OCI-LY7 (cell line): ENCODE measurements around the gene TBKBP1. TPM values are rescaled to one million over a fixed set of nuclear protein-coding genes. Genes with fewer than 3 reads are reported as not detected.

Experiments
- BruUV-seq: library from RNA; stranded (reverse); fragments of 400-500 nt; replicated peaks from 2 replicates; lab custom pipeline; 2021; lab: Mats Ljungman, UMichigan
- CTCF ChIA-PET: fragments of 300-600 bp; sonication (Branson Sonifier 250); formaldehyde crosslinking; loops from one replicate; lab custom pipeline; 2022; ENCODE audit warnings: antibody characterized with exemption; ENCODE audit not compliant: unreplicated experiment; lab: Charles Lee
- POLR2A ChIA-PET: fragments of 300-600 bp; sonication (Branson Sonifier 250); formaldehyde crosslinking; loops from one replicate; lab custom pipeline; 2022; ENCODE audit warnings: antibody characterized with exemption; lab: Charles Lee
- DNase-seq: peaks from one replicate; pipeline ENCODE4 v3.0.0-alpha.2; 2015; ENCODE audit warnings: low spot score
- H2AFZ ChIP-seq: fragments of 200-600 bp; sonication (generic), shearing (Covaris generic); 2 replicates; pipeline ENCODE4 v1.6.1; 2014; ENCODE audit warnings: mild to moderate bottlenecking, antibody characterized with exemption, low read length, moderate library complexity
- H3K27ac ChIP-seq: fragments of 200-600 bp; sonication (generic); 2 replicates; pipeline ENCODE4 v1.5.1; 2014; ENCODE audit warnings: mixed run types, low read depth, mild to moderate bottlenecking, moderate library complexity, low read length, inconsistent platforms; ENCODE audit not compliant: poor library complexity, severe bottlenecking
- H3K36me3 ChIP-seq: fragments of 200-600 bp; sonication (generic); 2 replicates; pipeline ENCODE4 v1.6.1; 2014; ENCODE audit warnings: mild to moderate bottlenecking, antibody characterized with exemption, low read length, moderate library complexity, mixed read lengths; ENCODE audit not compliant: insufficient read depth
- H3K4me1 ChIP-seq: fragments of 200-600 bp; sonication (generic); 2 replicates; pipeline ENCODE4 v1.5.1; 2014; ENCODE audit warnings: mild to moderate bottlenecking, low read length; ENCODE audit not compliant: insufficient read depth, poor library complexity, severe bottlenecking
- H3K4me2 ChIP-seq: fragments of 200-600 bp; sonication (generic); 2 replicates; pipeline ENCODE4 v1.6.1; 2014; ENCODE audit warnings: mild to moderate bottlenecking, low read length
- H3K4me3 ChIP-seq: fragments of 200-600 bp; sonication (generic); 2 replicates; pipeline ENCODE4 v1.5.1; 2014; ENCODE audit warnings: mild to moderate bottlenecking, low read depth, low read length; ENCODE audit not compliant: poor library complexity, severe bottlenecking
- H3K79me2 ChIP-seq: fragments of 200-600 bp; sonication (generic); 2 replicates; pipeline ENCODE4 v1.6.1; 2016; ENCODE audit warnings: low read depth, mild to moderate bottlenecking, low read length, moderate library complexity, mixed read lengths; ENCODE audit not compliant: insufficient read depth
- H3K9me2 ChIP-seq: fragments of 200-600 bp; sonication (generic); 2 replicates; pipeline ENCODE4 v1.6.1; 2016; ENCODE audit warnings: mild to moderate bottlenecking, low read length, mixed read lengths; ENCODE audit not compliant: insufficient read depth
- H3K9me3 ChIP-seq: fragments of 200-600 bp; sonication (generic); 2 replicates; pipeline ENCODE4 v1.6.1; 2014; ENCODE audit warnings: mild to moderate bottlenecking, mixed run types, low read length, mixed read lengths
- H4K20me1 ChIP-seq: fragments of 200-600 bp; sonication (generic); 2 replicates; pipeline ENCODE4 v1.6.1; 2014; ENCODE audit warnings: mild to moderate bottlenecking, antibody characterized with exemption, low read length, moderate library complexity, mixed read lengths; ENCODE audit not compliant: insufficient read depth
- EZH2phosphoT487 ChIP-seq: fragments of 200-600 bp; sonication (generic); IDR thresholded peaks from 2 replicates; pipeline ENCODE4 v1.6.1; 2018; ENCODE audit warnings: low read depth, borderline replicate concordance, mild to moderate bottlenecking, mixed run types, antibody characterized with exemption, low read length, moderate library complexity, mixed read lengths
- intact Hi-C: fragments of 100-400 bp; cut with micrococcal nuclease; formaldehyde crosslinking; loops from one replicate; pipeline ENCODE4 v1.10.0; 2022; ENCODE audit not compliant: unreplicated experiment
- total RNA-seq, 2 experiments: library from RNA; depleted of rRNA in 1 of 2; stranded (reverse); fragments of >200 nt in 1 of 2; shearing (Covaris generic) in 1 of 2; gene quantifications; 2 replicates each; pipeline ENCODE4 v1.2.3, GENCODE V29; 2014 to 2022
- TF ChIP-seq, protein P1 (sequence below): fragments of 200-600 bp; sonication (generic); conservative IDR thresholded peaks from 2 replicates; pipeline ENCODE4 v1.5.1; 2014; ENCODE audit warnings: mild to moderate bottlenecking, antibody characterized with exemption, low read length, moderate library complexity, mixed read lengths

TBKBP1 gene
- total RNA-seq, 2 experiments from 2014 or later: 8.3 to 16.0 TPM

DNA sequence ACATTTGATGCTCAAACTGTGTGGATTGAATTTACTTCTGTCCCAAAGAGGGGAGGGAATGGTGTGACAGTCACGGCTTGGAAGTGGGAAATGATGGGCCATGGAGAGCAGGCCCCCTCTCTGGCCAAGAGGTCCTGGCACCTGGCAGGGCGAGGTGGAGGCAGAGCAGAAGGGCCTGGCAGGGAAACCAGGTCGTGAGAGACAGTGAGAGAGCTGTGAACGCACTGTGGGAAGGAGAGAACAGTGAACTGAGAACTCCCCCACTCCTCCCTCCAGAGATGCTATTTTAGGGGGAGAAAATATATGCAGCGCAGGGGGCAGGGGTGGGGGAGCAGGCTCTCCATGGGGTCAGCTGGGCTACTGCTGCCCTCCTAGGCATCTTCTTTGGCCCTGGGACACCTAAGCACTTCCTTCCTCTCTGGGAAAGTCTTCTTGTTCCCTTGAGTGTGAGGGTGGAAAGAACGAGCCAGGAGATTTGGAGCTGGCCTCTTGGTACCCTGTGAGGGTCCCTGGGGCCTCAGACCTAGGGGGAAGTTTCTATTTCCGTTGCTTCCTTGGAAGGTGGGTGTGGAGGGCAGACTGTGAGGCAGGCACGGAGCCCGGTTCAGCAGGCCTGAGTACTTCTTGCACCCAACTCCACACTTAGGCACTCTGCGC is 21.8 kb downstream of the TBKBP1 start:
- ChIA-PET CTCF (interaction anchor here (0.6 kb wide), 1 partner anchor 109 kb away, joined by 4 read pairs; no protein-coding TSS in a partner anchor), POLR2A (no interaction called here)
- TF ChIP-seq, protein P1, sequence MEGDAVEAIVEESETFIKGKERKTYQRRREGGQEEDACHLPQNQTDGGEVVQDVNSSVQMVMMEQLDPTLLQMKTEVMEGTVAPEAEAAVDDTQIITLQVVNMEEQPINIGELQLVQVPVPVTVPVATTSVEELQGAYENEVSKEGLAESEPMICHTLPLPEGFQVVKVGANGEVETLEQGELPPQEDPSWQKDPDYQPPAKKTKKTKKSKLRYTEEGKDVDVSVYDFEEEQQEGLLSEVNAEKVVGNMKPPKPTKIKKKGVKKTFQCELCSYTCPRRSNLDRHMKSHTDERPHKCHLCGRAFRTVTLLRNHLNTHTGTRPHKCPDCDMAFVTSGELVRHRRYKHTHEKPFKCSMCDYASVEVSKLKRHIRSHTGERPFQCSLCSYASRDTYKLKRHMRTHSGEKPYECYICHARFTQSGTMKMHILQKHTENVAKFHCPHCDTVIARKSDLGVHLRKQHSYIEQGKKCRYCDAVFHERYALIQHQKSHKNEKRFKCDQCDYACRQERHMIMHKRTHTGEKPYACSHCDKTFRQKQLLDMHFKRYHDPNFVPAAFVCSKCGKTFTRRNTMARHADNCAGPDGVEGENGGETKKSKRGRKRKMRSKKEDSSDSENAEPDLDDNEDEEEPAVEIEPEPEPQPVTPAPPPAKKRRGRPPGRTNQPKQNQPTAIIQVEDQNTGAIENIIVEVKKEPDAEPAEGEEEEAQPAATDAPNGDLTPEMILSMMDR: no peak
- TF ChIP-seq EZH2phosphoT487: no peak
- intact Hi-C loops: no loop called here
- Histone ChIP-seq H2AFZ (no peak overlapping the region), H3K9me3 (no peaks in the 10 kb centered on the region), H3K4me1 (peaks cover 9% of the 10 kb centered on the region), H3K36me3 (no peaks in the 10 kb centered on the region), H3K4me2 (no peak overlapping the region), H3K4me3 (no peak overlapping the region), H3K27ac (no peak overlapping the region), H3K9me2 (no peaks in the 10 kb centered on the region), H4K20me1 (no peaks in the 10 kb centered on the region), H3K79me2 (no peaks in the 10 kb centered on the region)
- BruUV-seq: no TSS peak
- no peak for DNase-seq

GRCh38 chr17:47716375-47716774 is 22.4 kb downstream of the TBKBP1 start:
- H3K79me2 ChIP-seq: no peaks in the 10 kb centered on the region
- CTCF ChIA-PET: no interaction called here
- H4K20me1 ChIP-seq: no peaks in the 10 kb centered on the region
- H3K4me1 ChIP-seq: peaks cover 9% of the 10 kb centered on the region
- H3K9me2 ChIP-seq: no peaks in the 10 kb centered on the region
- no peaks in the 10 kb centered on the region for H3K36me3 ChIP-seq
- TF ChIP-seq, protein P1: no peak
- no peak for TF ChIP-seq EZH2phosphoT487
- POLR2A ChIA-PET: no interaction called here
- H3K4me2 ChIP-seq: no peak overlapping the region
- H2AFZ ChIP-seq: no peak overlapping the region
- no peaks in the 10 kb centered on the region for H3K9me3 ChIP-seq
- intact Hi-C loops: no loop called here
- H3K4me3 ChIP-seq: no peak overlapping the region
- no TSS peak for BruUV-seq
- DNase-seq: no peak
- no peak overlapping the region for H3K27ac ChIP-seq

DNA sequence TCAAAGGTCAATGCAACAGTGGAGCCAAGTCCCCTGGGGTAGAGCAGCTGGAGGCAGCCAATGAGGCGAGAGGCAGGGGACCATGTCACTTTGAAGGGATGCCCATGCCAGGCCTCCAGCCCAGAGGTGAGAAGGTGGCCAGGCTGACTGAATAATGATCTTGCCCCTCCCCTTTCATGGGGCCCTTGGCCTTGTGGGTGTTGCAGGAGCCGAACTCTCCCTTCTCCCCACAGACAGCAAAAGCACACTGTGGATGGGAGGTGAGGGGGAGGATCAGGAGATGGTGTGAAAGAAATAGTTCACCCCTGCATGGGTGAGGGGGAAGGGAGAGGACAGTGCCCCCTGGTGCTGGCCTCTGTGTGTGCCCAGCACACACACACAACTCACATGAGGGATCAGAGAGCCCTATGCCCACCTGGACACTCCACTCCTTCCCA is 23.3 kb downstream of the TBKBP1 start:
- intact Hi-C loops: no loop called here
- DNase-seq: no peak
- Histone ChIP-seq H3K36me3 (no peaks in the 10 kb centered on the region), H3K4me1 (peaks cover 9% of the 10 kb centered on the region), H3K9me3 (no peaks in the 10 kb centered on the region), H3K4me2 (no peak overlapping the region), H3K9me2 (no peaks in the 10 kb centered on the region), H4K20me1 (no peaks in the 10 kb centered on the region), H3K4me3 (no peak overlapping the region), H2AFZ (no peak overlapping the region), H3K79me2 (no peaks in the 10 kb centered on the region), H3K27ac (no peak overlapping the region)
- no peak for TF ChIP-seq EZH2phosphoT487
- TF ChIP-seq, protein P1: 0 out of 2 replicates have a peak, but pooled peaks have one; percentile 25
- ChIA-PET CTCF (no interaction called here), POLR2A (no interaction called here)
- BruUV-seq: no TSS peak
